ENCODE measurements around the gene TMEM151B.

TMEM151B gene

DNA sequence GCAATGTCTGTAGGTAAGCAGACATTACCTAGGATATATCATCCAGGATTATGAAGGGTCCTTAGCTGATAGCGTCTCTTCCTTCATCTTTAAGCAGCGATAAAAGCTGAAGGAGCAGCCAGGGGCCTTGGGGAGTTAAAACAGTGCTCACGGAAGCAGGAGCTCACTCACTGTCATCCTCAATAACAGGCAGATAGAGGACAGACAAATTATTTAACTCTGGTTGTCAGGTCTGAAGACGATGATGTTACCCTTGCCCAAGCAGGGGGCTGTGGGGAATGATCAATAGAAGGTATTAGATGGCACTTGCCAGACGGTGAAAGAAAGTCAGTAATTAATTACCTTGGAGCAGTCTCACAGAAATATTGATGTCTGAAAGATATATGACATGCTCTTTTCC lies 59.6 kb downstream of the TMEM151B start:
- TF ChIP-seq, protein P1, sequence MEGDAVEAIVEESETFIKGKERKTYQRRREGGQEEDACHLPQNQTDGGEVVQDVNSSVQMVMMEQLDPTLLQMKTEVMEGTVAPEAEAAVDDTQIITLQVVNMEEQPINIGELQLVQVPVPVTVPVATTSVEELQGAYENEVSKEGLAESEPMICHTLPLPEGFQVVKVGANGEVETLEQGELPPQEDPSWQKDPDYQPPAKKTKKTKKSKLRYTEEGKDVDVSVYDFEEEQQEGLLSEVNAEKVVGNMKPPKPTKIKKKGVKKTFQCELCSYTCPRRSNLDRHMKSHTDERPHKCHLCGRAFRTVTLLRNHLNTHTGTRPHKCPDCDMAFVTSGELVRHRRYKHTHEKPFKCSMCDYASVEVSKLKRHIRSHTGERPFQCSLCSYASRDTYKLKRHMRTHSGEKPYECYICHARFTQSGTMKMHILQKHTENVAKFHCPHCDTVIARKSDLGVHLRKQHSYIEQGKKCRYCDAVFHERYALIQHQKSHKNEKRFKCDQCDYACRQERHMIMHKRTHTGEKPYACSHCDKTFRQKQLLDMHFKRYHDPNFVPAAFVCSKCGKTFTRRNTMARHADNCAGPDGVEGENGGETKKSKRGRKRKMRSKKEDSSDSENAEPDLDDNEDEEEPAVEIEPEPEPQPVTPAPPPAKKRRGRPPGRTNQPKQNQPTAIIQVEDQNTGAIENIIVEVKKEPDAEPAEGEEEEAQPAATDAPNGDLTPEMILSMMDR (IDR thresholded peaks at IDR 0.05), result no peak

DNA sequence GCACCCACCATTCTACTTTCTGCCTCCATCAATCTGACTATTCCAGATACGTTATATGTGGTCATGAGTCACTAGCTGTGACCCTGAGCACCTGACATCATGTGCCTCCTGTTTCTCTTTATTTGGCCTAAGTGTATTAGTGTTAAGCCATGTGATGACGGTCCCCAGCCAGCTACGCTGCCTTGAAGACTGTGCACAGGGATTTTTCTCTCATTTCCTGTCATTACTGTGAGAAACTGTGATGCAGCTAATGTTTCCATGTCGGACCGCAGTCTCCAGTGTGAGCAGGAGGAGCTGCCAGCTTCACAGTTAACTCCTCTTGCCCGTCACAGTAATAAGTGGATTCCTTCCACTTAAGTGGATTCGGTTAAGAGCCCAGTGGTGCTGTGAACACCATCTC lies 62.3 kb downstream of the TMEM151B start:
- TF ChIP-seq, protein P1 (IDR thresholded peaks at IDR 0.05), result no peak

DNA sequence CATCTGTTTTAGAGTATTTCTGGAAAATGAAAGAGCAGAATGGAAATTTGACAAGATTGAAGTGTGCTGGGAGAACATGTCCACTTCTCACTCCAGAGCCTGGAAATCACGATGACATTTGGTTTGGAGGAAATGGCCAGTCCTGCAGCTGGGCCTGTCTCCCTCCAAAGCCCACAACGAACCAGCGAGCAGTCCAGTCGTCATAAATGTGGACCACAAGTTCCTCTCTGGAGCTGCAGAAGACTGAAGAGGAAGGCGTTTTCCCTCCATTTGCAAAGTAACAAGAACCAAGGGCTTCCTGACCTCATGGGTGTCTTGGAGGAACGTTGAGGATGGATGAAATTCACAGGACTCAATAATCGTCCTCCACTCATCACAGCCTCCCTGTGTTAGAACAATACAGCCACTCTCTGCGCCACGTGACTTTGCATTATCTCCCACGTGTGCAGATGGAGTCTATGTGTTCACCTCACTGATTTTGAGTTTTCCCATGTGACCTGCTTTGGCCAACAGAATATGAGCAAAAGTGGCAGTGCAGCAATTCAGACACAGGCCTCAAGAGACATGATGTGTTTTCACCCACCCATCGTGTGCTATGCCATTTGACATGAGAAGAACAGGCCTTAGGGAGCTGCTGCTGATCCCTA lies 63.1 kb downstream of the TMEM151B start:
- TF ChIP-seq, protein P1 (IDR thresholded peaks at IDR 0.05), result no peak

DNA sequence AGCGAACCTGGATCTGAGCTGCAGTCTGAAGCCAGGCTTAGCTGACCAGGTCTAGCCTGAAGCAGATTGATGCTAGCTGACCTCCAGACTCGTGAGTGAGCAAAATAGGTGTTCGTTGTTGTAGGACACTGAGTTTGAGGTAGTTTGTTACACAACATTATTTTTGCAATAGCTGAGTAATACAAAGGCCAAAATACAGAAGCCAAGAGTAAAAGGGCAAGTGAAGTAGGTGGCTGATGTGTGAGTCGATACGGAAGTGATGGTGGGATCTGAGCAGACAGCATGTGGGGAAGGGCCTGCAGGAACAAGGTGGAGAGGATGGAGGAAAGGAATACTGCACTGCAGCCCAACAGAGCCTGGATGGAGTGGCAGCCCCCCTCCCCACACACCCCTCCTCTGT lies 63.7 kb downstream of the TMEM151B start:
- TF ChIP-seq, protein P1 (IDR thresholded peaks at IDR 0.05), result no peak

DNA sequence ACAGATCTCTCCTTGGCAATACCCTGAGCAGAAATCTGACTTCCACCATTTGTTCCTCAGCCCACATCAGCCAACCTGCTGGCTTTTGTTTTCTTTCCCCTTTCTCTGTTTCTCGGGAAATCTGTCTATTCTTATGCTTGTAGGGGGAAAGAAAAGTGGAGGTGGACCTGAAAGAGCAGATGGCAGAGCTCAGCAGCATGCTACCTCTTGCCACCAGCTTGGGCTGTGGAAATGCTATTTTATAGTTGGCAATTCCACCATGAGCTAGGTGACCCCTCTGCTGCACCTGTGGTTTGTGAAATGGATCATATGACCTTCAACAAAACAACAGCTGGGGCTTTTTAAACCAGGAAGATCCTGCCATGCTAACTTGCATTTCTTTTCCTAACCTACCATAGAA lies 65.4 kb downstream of the TMEM151B start:
- TF ChIP-seq, protein P1 (IDR thresholded peaks at IDR 0.05), result no peak

DNA sequence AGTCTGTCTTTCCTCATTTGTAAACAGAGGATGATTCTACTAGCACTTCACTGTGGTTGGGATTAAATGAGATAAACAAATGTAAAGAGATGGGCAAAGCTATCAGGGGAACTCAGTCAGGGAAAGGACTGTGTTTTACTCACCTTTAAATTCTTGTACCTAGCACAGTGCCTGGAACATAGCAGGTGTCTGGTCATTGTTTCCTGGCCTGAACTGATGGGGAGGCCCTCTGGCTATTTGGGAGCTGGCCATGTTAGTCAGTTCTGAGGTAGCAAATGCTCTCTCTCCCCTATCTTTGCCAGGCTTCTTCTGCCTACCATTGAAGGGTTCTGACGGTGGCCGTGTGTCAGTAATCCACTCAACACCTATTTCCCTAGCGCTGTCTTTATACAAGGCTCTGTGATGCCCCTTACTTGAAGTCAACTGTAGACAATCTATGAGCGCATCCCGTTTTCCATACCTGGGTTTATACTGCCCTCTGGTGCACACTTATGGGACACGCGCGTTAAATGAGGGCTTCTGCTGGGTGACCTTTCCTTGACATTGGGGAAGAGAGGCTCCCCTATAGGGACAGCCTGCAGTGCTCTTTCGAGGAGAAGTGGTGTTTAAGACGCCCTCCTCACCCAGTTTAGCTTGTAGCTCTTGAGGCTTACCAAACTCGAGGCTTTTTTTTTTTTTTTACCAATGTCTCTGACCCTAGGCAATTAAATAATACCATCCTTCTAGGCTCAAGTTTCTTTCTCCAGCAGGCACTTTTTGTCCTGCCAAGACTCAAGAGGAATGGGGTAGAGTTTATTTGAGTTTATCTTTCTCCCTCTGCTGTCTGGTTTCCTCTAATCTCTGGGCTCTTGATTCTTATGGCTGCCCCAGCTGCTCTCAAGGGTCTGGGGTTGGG lies 68.2 kb downstream of the TMEM151B start:
- TF ChIP-seq, protein P1 (IDR thresholded peaks at IDR 0.05), result peak; percentile 69

DNA sequence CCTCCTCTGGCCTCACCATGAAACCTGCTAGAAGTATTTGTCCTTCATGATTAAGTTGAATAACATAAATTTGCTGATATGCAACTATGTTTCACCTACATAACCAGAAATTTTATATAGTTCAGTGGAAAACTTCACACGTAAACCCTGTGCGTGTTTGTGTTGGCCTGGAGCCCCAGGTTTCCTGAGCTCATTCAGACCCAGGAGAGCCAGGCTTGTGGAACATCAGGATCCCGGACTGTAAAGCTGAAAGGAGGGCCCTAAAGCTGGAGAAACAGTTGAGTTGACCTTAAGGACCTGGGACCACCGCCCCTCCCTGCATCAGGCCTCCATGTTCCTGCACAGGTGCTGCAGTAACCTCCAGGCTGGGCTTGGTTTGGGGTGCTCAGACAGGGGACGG lies 69.1 kb downstream of the TMEM151B start:
- TF ChIP-seq, protein P1 (IDR thresholded peaks at IDR 0.05), result no peak
